HG03457 (cell line): ENCODE data around the gene FAM120AOS.

Experiments
- ATAC-seq: cut with Tn5 transposase; IDR thresholded peaks from one replicate; pipeline ENCODE4 v1.9.1; 2021; ENCODE audit warnings: moderate number of reproducible peaks; ENCODE audit not compliant: unreplicated experiment

FAM120AOS gene

GRCh38 chr9:93467462-93467861 is 14.1 kb upstream of the FAM120AOS start:
- ATAC-seq = no peak

- no peak for ATAC-seq
These were observed 13.7 kb upstream of the FAM120AOS start for GRCh38 chr9:93467062-93467416.

- no peak for ATAC-seq
These were observed 13.2 kb upstream of the FAM120AOS start for GRCh38 chr9:93466416-93467061.

- no peak for ATAC-seq
These were observed 12.5 kb upstream of the FAM120AOS start for GRCh38 chr9:93465855-93466254.

- no peak for ATAC-seq
These were observed 11.5 kb upstream of the FAM120AOS start for GRCh38 chr9:93464876-93465275.

- no peak for ATAC-seq
These were observed 11.0 kb upstream of the FAM120AOS start for GRCh38 chr9:93464395-93464794.

GRCh38 chr9:93463638-93464248 is 10.4 kb upstream of the FAM120AOS start:
- no peak for ATAC-seq

GRCh38 chr9:93461821-93462220 is 8.4 kb upstream of the FAM120AOS start:
- ATAC-seq = no peak

GRCh38 chr9:93461414-93461743 is 8.0 kb upstream of the FAM120AOS start:
- ATAC-seq = no peak

- no peak for ATAC-seq
These were observed 7.5 kb upstream of the FAM120AOS start for GRCh38 chr9:93460689-93461413.

GRCh38 chr9:93459432-93459847 is 6.1 kb upstream of the FAM120AOS start:
- no peak for ATAC-seq

- ATAC-seq = no peak
These were observed 5.3 kb upstream of the FAM120AOS start for GRCh38 chr9:93458712-93459111.

- ATAC-seq = no peak
These were observed 3.6 kb upstream of the FAM120AOS start for GRCh38 chr9:93457006-93457405.

GRCh38 chr9:93456504-93456903 is 3.1 kb upstream of the FAM120AOS start:
- ATAC-seq = no peak

- ATAC-seq = no peak
These were observed 2.6 kb upstream of the FAM120AOS start for GRCh38 chr9:93456022-93456421.

GRCh38 chr9:93452710-93453046 is 703 bp downstream of the FAM120AOS start:
- no peak for ATAC-seq

GRCh38 chr9:93451849-93452709 is 1.3 kb downstream of the FAM120AOS start:
- ATAC-seq = no peak

- ATAC-seq = peak; percentile 36
These were observed 2.2 kb downstream of the FAM120AOS start, which contains the start of gene FAM120A for GRCh38 chr9:93450945-93451815. Gene FAM120A, plus strand, starts transcription at chr9:93451685. Its CDS starts 231 bp downstream, at chr9:93451916.

- no peak for ATAC-seq
These were observed 5.7 kb downstream of the FAM120AOS start for GRCh38 chr9:93447655-93448054.

GRCh38 chr9:93446073-93446472 is 7.3 kb downstream of the FAM120AOS start:
- ATAC-seq = no peak
